ENCODE results near the gene TBX10.

DNA sequence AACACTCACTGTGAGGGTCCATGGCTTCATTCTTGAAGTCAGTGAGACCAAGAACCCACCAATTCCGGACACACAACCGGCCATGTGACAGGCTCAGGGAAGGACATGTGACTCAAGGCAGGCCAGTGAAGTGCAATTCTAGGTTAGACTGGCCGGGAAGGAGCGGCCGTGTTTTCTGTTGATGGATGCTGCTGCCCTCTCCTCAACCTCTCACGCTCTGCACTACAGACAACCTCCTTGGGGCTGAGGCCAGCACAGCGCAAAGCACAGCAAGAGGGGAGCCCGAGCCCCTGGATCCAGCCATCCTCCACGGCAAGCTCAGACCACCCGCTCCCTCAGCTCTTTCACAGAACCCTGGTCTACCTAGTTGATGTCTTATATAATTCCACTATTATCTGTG, 12.6 kb downstream of the TBX10 start:
- TF ChIP-seq, protein P1, sequence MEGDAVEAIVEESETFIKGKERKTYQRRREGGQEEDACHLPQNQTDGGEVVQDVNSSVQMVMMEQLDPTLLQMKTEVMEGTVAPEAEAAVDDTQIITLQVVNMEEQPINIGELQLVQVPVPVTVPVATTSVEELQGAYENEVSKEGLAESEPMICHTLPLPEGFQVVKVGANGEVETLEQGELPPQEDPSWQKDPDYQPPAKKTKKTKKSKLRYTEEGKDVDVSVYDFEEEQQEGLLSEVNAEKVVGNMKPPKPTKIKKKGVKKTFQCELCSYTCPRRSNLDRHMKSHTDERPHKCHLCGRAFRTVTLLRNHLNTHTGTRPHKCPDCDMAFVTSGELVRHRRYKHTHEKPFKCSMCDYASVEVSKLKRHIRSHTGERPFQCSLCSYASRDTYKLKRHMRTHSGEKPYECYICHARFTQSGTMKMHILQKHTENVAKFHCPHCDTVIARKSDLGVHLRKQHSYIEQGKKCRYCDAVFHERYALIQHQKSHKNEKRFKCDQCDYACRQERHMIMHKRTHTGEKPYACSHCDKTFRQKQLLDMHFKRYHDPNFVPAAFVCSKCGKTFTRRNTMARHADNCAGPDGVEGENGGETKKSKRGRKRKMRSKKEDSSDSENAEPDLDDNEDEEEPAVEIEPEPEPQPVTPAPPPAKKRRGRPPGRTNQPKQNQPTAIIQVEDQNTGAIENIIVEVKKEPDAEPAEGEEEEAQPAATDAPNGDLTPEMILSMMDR (IDR thresholded peaks at IDR 0.05; ENCODE audit: poor library complexity, severe bottlenecking): no peak
- no peak for TF ChIP-seq SMC3 (conservative IDR thresholded peaks at IDR 0.05; ENCODE audit: poor library complexity)

All from neural cell (in vitro differentiated cells).